Measurements from ENCODE around the gene PCGF2. TPM values are rescaled to one million over a fixed set of nuclear protein-coding genes. Genes with fewer than 3 reads are reported as not detected.

PCGF2 gene
- total and polyA plus RNA-seq, 9 of the 15 experiments (the other 6 are each of a cell fraction or from before 2014, with no cell fraction given): 1.3 to 33.4 (median 7.0) TPM

DNA sequence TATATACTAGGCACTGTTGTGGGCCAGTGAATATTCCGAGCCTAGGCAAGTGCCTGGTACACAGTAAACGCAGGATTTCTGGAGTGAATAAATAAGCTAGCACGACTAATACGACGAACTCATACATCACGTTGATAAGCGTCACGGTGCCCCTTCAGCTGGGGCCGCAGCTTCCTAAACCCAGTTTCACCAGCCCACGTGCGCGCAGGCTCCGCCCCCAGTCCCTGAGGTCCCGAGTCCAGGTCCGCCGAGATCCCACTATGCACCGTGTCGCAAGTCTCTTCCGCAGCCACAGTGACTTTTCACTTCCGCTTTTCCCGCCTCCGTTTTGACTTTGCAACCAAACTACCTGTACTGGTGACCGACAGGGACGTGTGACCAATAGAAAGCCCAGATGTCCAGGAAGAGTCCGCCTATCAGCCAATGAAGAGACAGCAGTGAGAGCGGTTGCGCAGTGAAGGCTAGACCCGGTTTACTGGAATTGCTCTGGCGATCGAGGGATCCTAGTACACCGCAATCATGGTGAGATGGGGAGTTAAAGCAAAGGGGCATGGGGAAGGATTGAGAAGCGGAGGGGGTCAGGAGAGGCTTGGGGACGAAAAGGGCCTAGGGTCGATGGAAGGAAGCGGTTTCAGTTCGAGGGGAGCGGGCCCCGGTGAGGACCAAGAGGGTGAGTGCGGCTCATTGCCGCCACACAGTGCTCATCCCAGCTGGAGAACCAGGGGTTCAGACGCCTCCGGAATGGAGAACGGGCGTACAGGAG is 4.4 kb upstream of the PCGF2 start, which contains the start of gene PSMB3 (continued):
- TF ChIP-seq, protein P1, sequence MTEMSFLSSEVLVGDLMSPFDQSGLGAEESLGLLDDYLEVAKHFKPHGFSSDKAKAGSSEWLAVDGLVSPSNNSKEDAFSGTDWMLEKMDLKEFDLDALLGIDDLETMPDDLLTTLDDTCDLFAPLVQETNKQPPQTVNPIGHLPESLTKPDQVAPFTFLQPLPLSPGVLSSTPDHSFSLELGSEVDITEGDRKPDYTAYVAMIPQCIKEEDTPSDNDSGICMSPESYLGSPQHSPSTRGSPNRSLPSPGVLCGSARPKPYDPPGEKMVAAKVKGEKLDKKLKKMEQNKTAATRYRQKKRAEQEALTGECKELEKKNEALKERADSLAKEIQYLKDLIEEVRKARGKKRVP (CRISPR knock-in tag; IDR thresholded peaks at IDR 0.05): no peak
- TF ChIP-seq IRF2 (CRISPR knock-in tag; IDR thresholded peaks at IDR 0.05) (no peak), TBP (optimal IDR thresholded peaks at IDR 0.05; ENCODE audit: low read depth, low read length) (peak; percentile 62), RAD21 (CRISPR knock-in tag; conservative IDR thresholded peaks at IDR 0.05 in 1 of 2, IDR thresholded peaks at IDR 0.05 in 1 of 2) (no peak), CBFA2T3 (IDR thresholded peaks at IDR 0.05) (no peak), CHD1 (IDR thresholded peaks at IDR 0.05; ENCODE audit: low read length) (no peak), CHD2 (IDR thresholded peaks at IDR 0.05; ENCODE audit: low read depth, low read length) (peak; percentile 84)
- TF ChIP-seq, protein P2, sequence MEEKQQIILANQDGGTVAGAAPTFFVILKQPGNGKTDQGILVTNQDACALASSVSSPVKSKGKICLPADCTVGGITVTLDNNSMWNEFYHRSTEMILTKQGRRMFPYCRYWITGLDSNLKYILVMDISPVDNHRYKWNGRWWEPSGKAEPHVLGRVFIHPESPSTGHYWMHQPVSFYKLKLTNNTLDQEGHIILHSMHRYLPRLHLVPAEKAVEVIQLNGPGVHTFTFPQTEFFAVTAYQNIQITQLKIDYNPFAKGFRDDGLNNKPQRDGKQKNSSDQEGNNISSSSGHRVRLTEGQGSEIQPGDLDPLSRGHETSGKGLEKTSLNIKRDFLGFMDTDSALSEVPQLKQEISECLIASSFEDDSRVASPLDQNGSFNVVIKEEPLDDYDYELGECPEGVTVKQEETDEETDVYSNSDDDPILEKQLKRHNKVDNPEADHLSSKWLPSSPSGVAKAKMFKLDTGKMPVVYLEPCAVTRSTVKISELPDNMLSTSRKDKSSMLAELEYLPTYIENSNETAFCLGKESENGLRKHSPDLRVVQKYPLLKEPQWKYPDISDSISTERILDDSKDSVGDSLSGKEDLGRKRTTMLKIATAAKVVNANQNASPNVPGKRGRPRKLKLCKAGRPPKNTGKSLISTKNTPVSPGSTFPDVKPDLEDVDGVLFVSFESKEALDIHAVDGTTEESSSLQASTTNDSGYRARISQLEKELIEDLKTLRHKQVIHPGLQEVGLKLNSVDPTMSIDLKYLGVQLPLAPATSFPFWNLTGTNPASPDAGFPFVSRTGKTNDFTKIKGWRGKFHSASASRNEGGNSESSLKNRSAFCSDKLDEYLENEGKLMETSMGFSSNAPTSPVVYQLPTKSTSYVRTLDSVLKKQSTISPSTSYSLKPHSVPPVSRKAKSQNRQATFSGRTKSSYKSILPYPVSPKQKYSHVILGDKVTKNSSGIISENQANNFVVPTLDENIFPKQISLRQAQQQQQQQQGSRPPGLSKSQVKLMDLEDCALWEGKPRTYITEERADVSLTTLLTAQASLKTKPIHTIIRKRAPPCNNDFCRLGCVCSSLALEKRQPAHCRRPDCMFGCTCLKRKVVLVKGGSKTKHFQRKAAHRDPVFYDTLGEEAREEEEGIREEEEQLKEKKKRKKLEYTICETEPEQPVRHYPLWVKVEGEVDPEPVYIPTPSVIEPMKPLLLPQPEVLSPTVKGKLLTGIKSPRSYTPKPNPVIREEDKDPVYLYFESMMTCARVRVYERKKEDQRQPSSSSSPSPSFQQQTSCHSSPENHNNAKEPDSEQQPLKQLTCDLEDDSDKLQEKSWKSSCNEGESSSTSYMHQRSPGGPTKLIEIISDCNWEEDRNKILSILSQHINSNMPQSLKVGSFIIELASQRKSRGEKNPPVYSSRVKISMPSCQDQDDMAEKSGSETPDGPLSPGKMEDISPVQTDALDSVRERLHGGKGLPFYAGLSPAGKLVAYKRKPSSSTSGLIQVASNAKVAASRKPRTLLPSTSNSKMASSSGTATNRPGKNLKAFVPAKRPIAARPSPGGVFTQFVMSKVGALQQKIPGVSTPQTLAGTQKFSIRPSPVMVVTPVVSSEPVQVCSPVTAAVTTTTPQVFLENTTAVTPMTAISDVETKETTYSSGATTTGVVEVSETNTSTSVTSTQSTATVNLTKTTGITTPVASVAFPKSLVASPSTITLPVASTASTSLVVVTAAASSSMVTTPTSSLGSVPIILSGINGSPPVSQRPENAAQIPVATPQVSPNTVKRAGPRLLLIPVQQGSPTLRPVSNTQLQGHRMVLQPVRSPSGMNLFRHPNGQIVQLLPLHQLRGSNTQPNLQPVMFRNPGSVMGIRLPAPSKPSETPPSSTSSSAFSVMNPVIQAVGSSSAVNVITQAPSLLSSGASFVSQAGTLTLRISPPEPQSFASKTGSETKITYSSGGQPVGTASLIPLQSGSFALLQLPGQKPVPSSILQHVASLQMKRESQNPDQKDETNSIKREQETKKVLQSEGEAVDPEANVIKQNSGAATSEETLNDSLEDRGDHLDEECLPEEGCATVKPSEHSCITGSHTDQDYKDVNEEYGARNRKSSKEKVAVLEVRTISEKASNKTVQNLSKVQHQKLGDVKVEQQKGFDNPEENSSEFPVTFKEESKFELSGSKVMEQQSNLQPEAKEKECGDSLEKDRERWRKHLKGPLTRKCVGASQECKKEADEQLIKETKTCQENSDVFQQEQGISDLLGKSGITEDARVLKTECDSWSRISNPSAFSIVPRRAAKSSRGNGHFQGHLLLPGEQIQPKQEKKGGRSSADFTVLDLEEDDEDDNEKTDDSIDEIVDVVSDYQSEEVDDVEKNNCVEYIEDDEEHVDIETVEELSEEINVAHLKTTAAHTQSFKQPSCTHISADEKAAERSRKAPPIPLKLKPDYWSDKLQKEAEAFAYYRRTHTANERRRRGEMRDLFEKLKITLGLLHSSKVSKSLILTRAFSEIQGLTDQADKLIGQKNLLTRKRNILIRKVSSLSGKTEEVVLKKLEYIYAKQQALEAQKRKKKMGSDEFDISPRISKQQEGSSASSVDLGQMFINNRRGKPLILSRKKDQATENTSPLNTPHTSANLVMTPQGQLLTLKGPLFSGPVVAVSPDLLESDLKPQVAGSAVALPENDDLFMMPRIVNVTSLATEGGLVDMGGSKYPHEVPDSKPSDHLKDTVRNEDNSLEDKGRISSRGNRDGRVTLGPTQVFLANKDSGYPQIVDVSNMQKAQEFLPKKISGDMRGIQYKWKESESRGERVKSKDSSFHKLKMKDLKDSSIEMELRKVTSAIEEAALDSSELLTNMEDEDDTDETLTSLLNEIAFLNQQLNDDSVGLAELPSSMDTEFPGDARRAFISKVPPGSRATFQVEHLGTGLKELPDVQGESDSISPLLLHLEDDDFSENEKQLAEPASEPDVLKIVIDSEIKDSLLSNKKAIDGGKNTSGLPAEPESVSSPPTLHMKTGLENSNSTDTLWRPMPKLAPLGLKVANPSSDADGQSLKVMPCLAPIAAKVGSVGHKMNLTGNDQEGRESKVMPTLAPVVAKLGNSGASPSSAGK (IDR thresholded peaks at IDR 0.05): peak; percentile 69
- TF ChIP-seq, protein P3, sequence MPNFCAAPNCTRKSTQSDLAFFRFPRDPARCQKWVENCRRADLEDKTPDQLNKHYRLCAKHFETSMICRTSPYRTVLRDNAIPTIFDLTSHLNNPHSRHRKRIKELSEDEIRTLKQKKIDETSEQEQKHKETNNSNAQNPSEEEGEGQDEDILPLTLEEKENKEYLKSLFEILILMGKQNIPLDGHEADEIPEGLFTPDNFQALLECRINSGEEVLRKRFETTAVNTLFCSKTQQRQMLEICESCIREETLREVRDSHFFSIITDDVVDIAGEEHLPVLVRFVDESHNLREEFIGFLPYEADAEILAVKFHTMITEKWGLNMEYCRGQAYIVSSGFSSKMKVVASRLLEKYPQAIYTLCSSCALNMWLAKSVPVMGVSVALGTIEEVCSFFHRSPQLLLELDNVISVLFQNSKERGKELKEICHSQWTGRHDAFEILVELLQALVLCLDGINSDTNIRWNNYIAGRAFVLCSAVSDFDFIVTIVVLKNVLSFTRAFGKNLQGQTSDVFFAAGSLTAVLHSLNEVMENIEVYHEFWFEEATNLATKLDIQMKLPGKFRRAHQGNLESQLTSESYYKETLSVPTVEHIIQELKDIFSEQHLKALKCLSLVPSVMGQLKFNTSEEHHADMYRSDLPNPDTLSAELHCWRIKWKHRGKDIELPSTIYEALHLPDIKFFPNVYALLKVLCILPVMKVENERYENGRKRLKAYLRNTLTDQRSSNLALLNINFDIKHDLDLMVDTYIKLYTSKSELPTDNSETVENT (CRISPR knock-in tag; IDR thresholded peaks at IDR 0.05): 0 out of 2 replicates have a peak, but pooled peaks have one; percentile 27
- TF ChIP-seq, protein P4, sequence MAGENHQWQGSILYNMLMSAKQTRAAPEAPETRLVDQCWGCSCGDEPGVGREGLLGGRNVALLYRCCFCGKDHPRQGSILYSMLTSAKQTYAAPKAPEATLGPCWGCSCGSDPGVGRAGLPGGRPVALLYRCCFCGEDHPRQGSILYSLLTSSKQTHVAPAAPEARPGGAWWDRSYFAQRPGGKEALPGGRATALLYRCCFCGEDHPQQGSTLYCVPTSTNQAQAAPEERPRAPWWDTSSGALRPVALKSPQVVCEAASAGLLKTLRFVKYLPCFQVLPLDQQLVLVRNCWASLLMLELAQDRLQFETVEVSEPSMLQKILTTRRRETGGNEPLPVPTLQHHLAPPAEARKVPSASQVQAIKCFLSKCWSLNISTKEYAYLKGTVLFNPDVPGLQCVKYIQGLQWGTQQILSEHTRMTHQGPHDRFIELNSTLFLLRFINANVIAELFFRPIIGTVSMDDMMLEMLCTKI (IDR thresholded peaks at IDR 0.05; ENCODE audit: partially characterized antibody): no peak

Data from K562 (cell line).